Thoracic aorta (tissue), 2 donors: Measurements from ENCODE around the gene YIPF3. TPM values are rescaled to one million over a fixed set of nuclear protein-coding genes. Genes with fewer than 3 reads are reported as not detected.
"Not testable (repeated sequence)": the region's sequence is repeated elsewhere in the genome, so short reads cannot be mapped to it uniquely, and the experiment has no call there.

Experiments
- ATAC-seq: fragments of 150-250 bp; one replicate; pipeline ENCODE4 v1.8.0; 2017; ENCODE audit warnings: low read depth; ENCODE audit not compliant: insufficient number of reproducible peaks, low FRiP score
- DNase-seq: peaks from one replicate; pipeline ENCODE4 v3.0.0-alpha.2; 2020; ENCODE audit warnings: low spot score
- H3K27ac ChIP-seq, 2 donors: fragments of 200-600 bp; sonication (generic); 1 replicate in 1 of 2; 2 replicates in 1 of 2; pipeline ENCODE4 v1.5.1; 2016; ENCODE audit warnings: mild to moderate bottlenecking in 2 of 2, moderate library complexity in 2 of 2
- H3K27me3 ChIP-seq: fragments of 200-600 bp; sonication (generic); replicated peaks from 2 replicates; pipeline ENCODE4 v1.6.0; 2016; ENCODE audit warnings: mild to moderate bottlenecking; ENCODE audit not compliant: insufficient read depth
- H3K36me3 ChIP-seq: fragments of 200-600 bp; sonication (generic); one replicate; pipeline ENCODE4 v1.5.1; 2016
- H3K4me1 ChIP-seq, 2 donors: fragments of 200-600 bp; sonication (generic); 1 replicate in 1 of 2; 2 replicates in 1 of 2; pipeline versions ENCODE4 v1.5.1 to v1.6.0; 2016; ENCODE audit warnings: low read depth in 2 of 2, mild to moderate bottlenecking in 1 of 2; ENCODE audit not compliant: control insufficient read depth in 1 of 2
- H3K4me3 ChIP-seq: fragments of 200-600 bp; sonication (generic); 2 replicates; pipeline ENCODE4 v1.5.1; 2016; ENCODE audit warnings: mild to moderate bottlenecking
- H3K9me3 ChIP-seq: fragments of 200-600 bp; sonication (generic); 2 replicates; pipeline ENCODE4 v1.5.1; 2016
- total RNA-seq, 2 donors: library from RNA; depleted of rRNA; stranded (reverse); fragments of >200 nt; gene quantifications; one replicate each; pipeline versions ENCODE4 v1.1.0 to v1.2.3, GENCODE V29; 2016
- TF ChIP-seq, protein P1 (sequence below): fragments of 200-600 bp; sonication (generic); IDR thresholded peaks from one replicate; pipeline ENCODE4 v1.5.1; 2019; ENCODE audit warnings: antibody characterized with exemption

YIPF3 gene
- total RNA-seq, 2 donors from 2014 or later = 92.2 to 160 TPM

DNA sequence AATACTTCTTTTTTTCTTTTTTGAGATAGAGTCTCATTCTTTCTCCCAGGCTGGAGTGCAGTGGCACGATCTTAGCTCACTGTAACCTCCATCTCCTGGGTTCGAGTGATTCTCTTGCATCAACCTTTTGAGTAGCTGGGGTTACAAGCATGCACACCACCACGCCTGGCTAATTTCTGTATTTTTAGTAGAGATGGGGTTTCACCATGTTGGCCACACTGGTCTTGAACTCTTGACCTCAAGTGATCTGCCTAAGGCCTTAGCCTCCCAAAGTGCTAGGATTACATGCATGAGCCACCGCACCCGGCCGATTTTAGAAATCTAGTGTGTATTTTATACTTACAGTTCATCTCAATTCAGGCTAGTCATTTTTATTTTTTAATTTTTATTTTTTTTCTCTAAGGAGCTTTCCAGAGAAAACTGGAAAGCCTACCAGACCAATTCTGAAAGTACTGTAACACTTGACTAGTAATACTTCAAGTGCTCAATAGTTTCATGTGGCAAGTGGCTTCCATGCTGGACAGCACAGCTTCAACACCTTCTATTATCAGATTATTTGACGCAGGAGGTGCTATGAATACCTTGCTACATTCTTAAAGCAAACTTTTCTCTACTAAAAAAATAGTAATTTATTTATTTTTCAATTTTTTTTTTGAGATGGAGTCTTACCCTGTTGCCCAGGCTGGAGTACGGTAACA is 25.2 kb upstream of the YIPF3 start:
- ATAC-seq (no peak), DNase-seq (no peak)
- no peaks in the 10 kb centered on the region for H3K27me3 ChIP-seq
- H3K27ac ChIP-seq = no peak overlapping the region
- H3K9me3 ChIP-seq = no peaks in the 10 kb centered on the region
- peaks cover 27% of the 10 kb centered on the region for H3K36me3 ChIP-seq
- no peak overlapping the region for H3K4me3 ChIP-seq
- H3K4me1 ChIP-seq = no peaks in the 10 kb centered on the region
- TF ChIP-seq, protein P1, sequence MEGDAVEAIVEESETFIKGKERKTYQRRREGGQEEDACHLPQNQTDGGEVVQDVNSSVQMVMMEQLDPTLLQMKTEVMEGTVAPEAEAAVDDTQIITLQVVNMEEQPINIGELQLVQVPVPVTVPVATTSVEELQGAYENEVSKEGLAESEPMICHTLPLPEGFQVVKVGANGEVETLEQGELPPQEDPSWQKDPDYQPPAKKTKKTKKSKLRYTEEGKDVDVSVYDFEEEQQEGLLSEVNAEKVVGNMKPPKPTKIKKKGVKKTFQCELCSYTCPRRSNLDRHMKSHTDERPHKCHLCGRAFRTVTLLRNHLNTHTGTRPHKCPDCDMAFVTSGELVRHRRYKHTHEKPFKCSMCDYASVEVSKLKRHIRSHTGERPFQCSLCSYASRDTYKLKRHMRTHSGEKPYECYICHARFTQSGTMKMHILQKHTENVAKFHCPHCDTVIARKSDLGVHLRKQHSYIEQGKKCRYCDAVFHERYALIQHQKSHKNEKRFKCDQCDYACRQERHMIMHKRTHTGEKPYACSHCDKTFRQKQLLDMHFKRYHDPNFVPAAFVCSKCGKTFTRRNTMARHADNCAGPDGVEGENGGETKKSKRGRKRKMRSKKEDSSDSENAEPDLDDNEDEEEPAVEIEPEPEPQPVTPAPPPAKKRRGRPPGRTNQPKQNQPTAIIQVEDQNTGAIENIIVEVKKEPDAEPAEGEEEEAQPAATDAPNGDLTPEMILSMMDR = no peak

DNA sequence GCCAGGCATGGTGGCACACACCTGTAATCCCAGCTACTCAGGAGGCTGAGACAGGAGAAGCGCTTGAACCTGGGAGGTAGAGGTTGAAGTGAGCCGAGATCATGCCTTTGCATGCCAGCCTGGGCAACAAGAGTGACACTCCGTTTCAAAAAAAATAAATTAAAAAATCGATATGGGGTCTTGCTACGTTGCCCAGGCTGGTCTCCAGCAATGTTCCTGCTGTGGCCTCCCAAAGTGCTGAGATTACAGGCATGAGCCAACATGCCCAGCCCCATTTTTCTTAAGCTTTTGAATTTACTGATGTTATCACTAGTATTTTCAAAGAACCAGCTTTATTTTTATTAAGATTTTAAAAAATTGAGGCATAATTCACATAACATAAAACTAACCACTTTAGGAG is 23.8 kb upstream of the YIPF3 start:
- Histone ChIP-seq H3K27me3 (no peaks in the 10 kb centered on the region), H3K4me1 (no peaks in the 10 kb centered on the region), H3K27ac (no peak overlapping the region), H3K9me3 (no peaks in the 10 kb centered on the region), H3K36me3 (peaks cover 24% of the 10 kb centered on the region), H3K4me3 (no peak overlapping the region)
- TF ChIP-seq, protein P1 = no peak
- DNase-seq (no peak), ATAC-seq (no peak)

DNA sequence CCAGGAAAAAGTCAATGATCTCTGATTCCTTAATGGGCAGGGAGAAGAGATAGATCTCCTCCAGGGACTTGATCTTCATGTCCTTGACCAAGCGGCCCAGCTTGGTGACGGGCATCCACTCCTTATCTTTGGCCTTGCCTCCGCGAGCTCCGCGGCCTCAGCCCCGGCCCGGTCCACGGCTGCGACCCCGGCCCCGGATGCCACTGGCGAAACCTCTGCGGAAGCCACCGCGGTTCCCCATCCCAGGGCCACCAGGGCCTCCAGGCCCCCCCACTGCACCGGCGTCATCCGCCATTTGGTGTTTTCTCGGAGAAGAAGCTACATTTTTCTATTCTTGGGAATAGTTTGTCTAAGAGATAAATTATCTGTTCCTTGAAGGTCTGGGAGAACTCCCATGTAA is 22.7 kb upstream of the YIPF3 start:
- H3K4me1 ChIP-seq, H3K9me3 ChIP-seq, DNase-seq, ATAC-seq, H3K4me3 ChIP-seq, H3K27ac ChIP-seq, H3K27me3 ChIP-seq: not testable (repeated sequence)
- H3K36me3 ChIP-seq = peaks cover 24% of the 10 kb centered on the region

DNA sequence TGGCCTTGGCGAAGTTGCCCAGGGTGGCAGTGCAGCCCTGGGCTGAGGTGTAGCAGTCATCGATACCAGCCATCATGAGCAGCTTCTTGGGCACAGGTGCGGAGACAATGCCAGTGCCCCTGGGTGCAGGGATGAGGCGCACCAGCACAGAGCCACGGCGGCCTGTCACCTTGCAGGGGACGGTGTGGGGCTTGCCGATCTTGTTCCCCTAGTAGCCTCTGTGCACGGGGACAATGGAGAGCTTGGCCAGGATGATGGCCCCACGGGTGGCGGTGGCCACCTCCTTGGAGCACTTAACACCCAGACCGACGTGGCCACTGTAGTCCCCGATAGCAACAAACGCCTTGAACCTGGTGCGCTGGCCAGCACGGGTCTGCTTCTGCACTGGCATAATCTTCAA is 22.3 kb upstream of the YIPF3 start:
- H3K4me3 ChIP-seq, H3K27me3 ChIP-seq, H3K4me1 ChIP-seq, ATAC-seq, H3K9me3 ChIP-seq, DNase-seq, H3K27ac ChIP-seq: not testable (repeated sequence)
- H3K36me3 ChIP-seq = peaks cover 23% of the 10 kb centered on the region

DNA sequence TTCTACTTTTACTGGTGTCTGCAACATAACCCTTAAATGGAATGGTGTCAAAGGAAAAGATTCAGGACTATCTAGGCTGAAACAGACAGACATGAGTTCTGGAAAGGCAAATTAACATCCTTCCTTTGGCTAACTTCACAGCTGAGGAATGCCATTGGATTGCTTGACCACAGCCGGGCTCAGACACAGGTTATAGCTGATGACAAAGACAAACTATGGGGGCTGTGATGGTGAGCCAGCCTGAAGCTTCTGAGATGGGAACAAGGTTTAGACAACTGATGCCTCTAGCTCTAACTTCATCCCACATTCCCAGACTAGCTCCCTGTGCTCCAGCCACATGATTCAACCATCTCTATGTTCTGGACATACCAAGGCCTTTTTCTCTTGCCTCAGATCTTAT is 15.5 kb upstream of the YIPF3 start:
- TF ChIP-seq, protein P1 = no peak
- H3K4me1 ChIP-seq = no peaks in the 10 kb centered on the region
- no peak for DNase-seq
- no peaks in the 10 kb centered on the region for H3K27me3 ChIP-seq
- H3K4me3 ChIP-seq = no peak overlapping the region
- H3K9me3 ChIP-seq = no peaks in the 10 kb centered on the region
- H3K27ac ChIP-seq = no peak overlapping the region
- ATAC-seq = no peak
- H3K36me3 ChIP-seq = peaks cover 37% of the 10 kb centered on the region

DNA sequence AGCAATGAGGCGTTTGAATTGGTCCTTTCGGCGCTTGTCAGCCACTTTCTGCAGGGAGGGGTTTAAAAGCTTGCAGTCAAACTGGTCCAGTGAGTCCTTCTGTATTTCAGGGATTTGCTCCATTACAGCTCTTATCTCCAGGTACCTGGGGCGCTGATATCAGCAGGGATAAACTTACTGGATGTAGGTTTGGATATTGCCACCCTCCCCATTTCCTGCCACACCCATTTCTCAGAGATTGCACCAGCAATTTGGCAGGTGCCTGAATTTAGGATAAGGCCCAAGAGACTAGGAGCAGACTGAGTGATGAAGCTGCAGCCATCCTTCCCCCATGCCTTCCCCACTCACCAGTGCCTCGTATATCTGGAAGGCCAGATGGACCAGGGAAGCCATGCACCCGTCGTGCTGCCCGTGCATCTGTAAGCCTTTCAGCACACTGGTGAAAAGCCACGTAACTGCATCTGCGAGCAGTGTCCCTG is 7.8 kb upstream of the YIPF3 start:
- peaks cover 69% of the 10 kb centered on the region for H3K36me3 ChIP-seq
- H3K27ac ChIP-seq = no peak overlapping the region
- no peak overlapping the region for H3K4me3 ChIP-seq
- DNase-seq = no peak
- no peaks in the 10 kb centered on the region for H3K27me3 ChIP-seq
- no peak for ATAC-seq
- H3K4me1 ChIP-seq = no peaks in the 10 kb centered on the region
- H3K9me3 ChIP-seq = no peaks in the 10 kb centered on the region
- TF ChIP-seq, protein P1 = no peak
